Rectal smooth muscle tissue (tissue), 1 donor: ENCODE measurements around the gene PDCD2L.
"Not testable (repeated sequence)": the region's sequence is repeated elsewhere in the genome, so short reads cannot be mapped to it uniquely, and the experiment has no call there.

ENCODE experiments used
- H3K27ac ChIP-seq: one replicate; pipeline ENCODE4 v1.7.0; 2013; ENCODE audit warnings: low read depth, low read length, inconsistent platforms
- H3K27me3 ChIP-seq: one replicate; pipeline ENCODE4 v1.7.0; 2013; ENCODE audit warnings: low read length; ENCODE audit not compliant: control insufficient read depth, insufficient read depth
- H3K36me3 ChIP-seq: one replicate; pipeline ENCODE4 v1.7.0; 2013; ENCODE audit warnings: low read length; ENCODE audit not compliant: control insufficient read depth, insufficient read depth
- H3K4me1 ChIP-seq: one replicate; pipeline ENCODE4 v1.7.0; 2013; ENCODE audit warnings: low read length; ENCODE audit not compliant: control insufficient read depth, insufficient read depth
- H3K4me3 ChIP-seq: one replicate; pipeline ENCODE4 v1.7.0; 2013; ENCODE audit warnings: low read length
- H3K9ac ChIP-seq: one replicate; pipeline ENCODE4 v1.7.0; 2013; ENCODE audit warnings: low read length

The PDCD2L gene

GRCh38 chr19:34430738-34431625 lies 26.8 kb downstream of the PDCD2L start:
- Histone ChIP-seq H3K36me3 (no peaks in the 10 kb centered on the region), H3K9ac (no peak overlapping the region), H3K4me1 (peaks cover 10% of the 10 kb centered on the region), H3K27me3 (no peaks in the 10 kb centered on the region), H3K27ac (no peak overlapping the region), H3K4me3 (peak overlapping the region; percentile 40)

GRCh38 chr19:34431681-34432402 lies 27.6 kb downstream of the PDCD2L start:
- no peaks in the 10 kb centered on the region for H3K27me3 ChIP-seq
- H3K36me3 ChIP-seq: peaks cover 1% of the 10 kb centered on the region
- no peak overlapping the region for H3K4me3 ChIP-seq
- H3K9ac ChIP-seq: no peak overlapping the region
- H3K4me1 ChIP-seq: peaks cover 10% of the 10 kb centered on the region
- no peak overlapping the region for H3K27ac ChIP-seq

GRCh38 chr19:34432797-34433196 lies 28.6 kb downstream of the PDCD2L start:
- Histone ChIP-seq H3K4me1 (peaks cover 10% of the 10 kb centered on the region), H3K27ac (no peak overlapping the region), H3K9ac (no peak overlapping the region), H3K4me3 (no peak overlapping the region), H3K27me3 (no peaks in the 10 kb centered on the region), H3K36me3 (peaks cover 2% of the 10 kb centered on the region)

GRCh38 chr19:34436716-34437115 lies 32.5 kb downstream of the PDCD2L start:
- Histone ChIP-seq H3K27ac (no peak overlapping the region), H3K36me3 (peaks cover 11% of the 10 kb centered on the region), H3K4me3 (no peak overlapping the region), H3K9ac (no peak overlapping the region), H3K27me3 (no peaks in the 10 kb centered on the region), H3K4me1 (no peaks in the 10 kb centered on the region)

GRCh38 chr19:34448191-34448590 lies 44.0 kb downstream of the PDCD2L start:
- Histone ChIP-seq H3K36me3 (peaks cover 27% of the 10 kb centered on the region), H3K9ac (no peak overlapping the region), H3K27me3 (no peaks in the 10 kb centered on the region), H3K4me1 (no peaks in the 10 kb centered on the region), H3K4me3 (no peak overlapping the region), H3K27ac (no peak overlapping the region)

GRCh38 chr19:34452723-34453122 lies 48.5 kb downstream of the PDCD2L start:
- Histone ChIP-seq H3K27me3 (no peaks in the 10 kb centered on the region), H3K4me1 (no peaks in the 10 kb centered on the region), H3K4me3 (no peak overlapping the region), H3K9ac (no peak overlapping the region), H3K27ac (no peak overlapping the region), H3K36me3 (peaks cover 24% of the 10 kb centered on the region)

GRCh38 chr19:34454091-34454490 lies 49.9 kb downstream of the PDCD2L start:
- H3K36me3 ChIP-seq: peaks cover 22% of the 10 kb centered on the region
- no peak overlapping the region for H3K4me3 ChIP-seq
- no peak overlapping the region for H3K9ac ChIP-seq
- no peaks in the 10 kb centered on the region for H3K4me1 ChIP-seq
- no peaks in the 10 kb centered on the region for H3K27me3 ChIP-seq
- H3K27ac ChIP-seq: no peak overlapping the region

- Histone ChIP-seq H3K36me3 (peaks cover 28% of the 10 kb centered on the region), H3K4me3 (no peak overlapping the region), H3K27me3 (no peaks in the 10 kb centered on the region), H3K4me1 (no peaks in the 10 kb centered on the region), H3K27ac (no peak overlapping the region), H3K9ac (no peak overlapping the region)
These were observed 50.5 kb downstream of the PDCD2L start for GRCh38 chr19:34454685-34455084.

GRCh38 chr19:34455783-34456480 lies 51.7 kb downstream of the PDCD2L start:
- H3K4me3 ChIP-seq, H3K27me3 ChIP-seq, H3K4me1 ChIP-seq, H3K9ac ChIP-seq, H3K27ac ChIP-seq: not testable (repeated sequence)
- peaks cover 32% of the 10 kb centered on the region for H3K36me3 ChIP-seq

GRCh38 chr19:34457446-34457845 lies 53.2 kb downstream of the PDCD2L start:
- Histone ChIP-seq H3K27ac (no peak overlapping the region), H3K4me1 (no peaks in the 10 kb centered on the region), H3K36me3 (peaks cover 45% of the 10 kb centered on the region), H3K4me3 (no peak overlapping the region), H3K9ac (no peak overlapping the region), H3K27me3 (no peaks in the 10 kb centered on the region)

- Histone ChIP-seq H3K27ac (no peak overlapping the region), H3K9ac (no peak overlapping the region), H3K27me3 (no peaks in the 10 kb centered on the region), H3K36me3 (peaks cover 45% of the 10 kb centered on the region), H3K4me3 (no peak overlapping the region), H3K4me1 (no peaks in the 10 kb centered on the region)
These were observed 54.5 kb downstream of the PDCD2L start for GRCh38 chr19:34458677-34459076.

GRCh38 chr19:34459614-34460013 lies 55.4 kb downstream of the PDCD2L start:
- Histone ChIP-seq H3K36me3 (peaks cover 38% of the 10 kb centered on the region), H3K4me3 (no peak overlapping the region), H3K27me3 (no peaks in the 10 kb centered on the region), H3K27ac (no peak overlapping the region), H3K9ac (no peak overlapping the region), H3K4me1 (no peaks in the 10 kb centered on the region)
